ENCODE results near the gene RNF169.

DNA sequence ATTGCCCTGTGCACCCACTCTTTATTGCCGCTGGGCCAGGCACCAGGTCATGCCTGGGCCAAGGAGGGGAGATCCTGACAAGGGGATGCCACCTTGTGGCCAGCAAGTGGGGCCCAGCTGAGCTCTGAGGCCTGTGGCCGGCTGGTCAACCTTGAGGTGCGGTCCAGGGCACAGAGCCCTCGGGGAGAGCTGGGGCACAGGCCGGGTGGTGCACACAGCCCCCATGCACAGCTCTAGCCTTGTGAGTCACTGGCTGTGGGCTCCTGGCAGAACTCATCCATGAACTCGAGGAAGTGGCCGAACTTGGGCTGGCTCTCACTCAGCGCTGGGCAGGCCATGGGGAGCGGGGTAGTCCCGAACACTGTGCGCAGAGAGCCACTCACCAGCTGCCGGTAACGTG is 94.3 kb downstream of the RNF169 start:
- TF ChIP-seq, protein P1, sequence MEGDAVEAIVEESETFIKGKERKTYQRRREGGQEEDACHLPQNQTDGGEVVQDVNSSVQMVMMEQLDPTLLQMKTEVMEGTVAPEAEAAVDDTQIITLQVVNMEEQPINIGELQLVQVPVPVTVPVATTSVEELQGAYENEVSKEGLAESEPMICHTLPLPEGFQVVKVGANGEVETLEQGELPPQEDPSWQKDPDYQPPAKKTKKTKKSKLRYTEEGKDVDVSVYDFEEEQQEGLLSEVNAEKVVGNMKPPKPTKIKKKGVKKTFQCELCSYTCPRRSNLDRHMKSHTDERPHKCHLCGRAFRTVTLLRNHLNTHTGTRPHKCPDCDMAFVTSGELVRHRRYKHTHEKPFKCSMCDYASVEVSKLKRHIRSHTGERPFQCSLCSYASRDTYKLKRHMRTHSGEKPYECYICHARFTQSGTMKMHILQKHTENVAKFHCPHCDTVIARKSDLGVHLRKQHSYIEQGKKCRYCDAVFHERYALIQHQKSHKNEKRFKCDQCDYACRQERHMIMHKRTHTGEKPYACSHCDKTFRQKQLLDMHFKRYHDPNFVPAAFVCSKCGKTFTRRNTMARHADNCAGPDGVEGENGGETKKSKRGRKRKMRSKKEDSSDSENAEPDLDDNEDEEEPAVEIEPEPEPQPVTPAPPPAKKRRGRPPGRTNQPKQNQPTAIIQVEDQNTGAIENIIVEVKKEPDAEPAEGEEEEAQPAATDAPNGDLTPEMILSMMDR (IDR thresholded peaks at IDR 0.05): no peak
- TF ChIP-seq POLR2A (IDR thresholded peaks at IDR 0.05): no peak

All from thyroid gland (tissue), 4 donors.